Hepatocyte (in vitro differentiated cells): ENCODE measurements around the gene INHBE. TPM values are rescaled to one million over a fixed set of nuclear protein-coding genes. Genes with fewer than 3 reads are reported as not detected.

Source experiments
- DNase-seq: peaks from one replicate; pipeline ENCODE4 v3.0.0-alpha.2; 2016; ENCODE audit warnings: low spot score
- H2AFZ ChIP-seq: fragments of 200-600 bp; sonication (generic); 2 replicates; pipeline ENCODE4 v1.6.0; 2016; ENCODE audit warnings: antibody characterized with exemption, mild to moderate bottlenecking
- H3K27ac ChIP-seq: fragments of 200-600 bp; sonication (generic); 2 replicates; pipeline ENCODE4 v1.5.1; 2016; ENCODE audit warnings: mild to moderate bottlenecking
- H3K27me3 ChIP-seq: fragments of 200-600 bp; sonication (generic); 2 replicates; pipeline ENCODE4 v1.6.1; 2016
- H3K36me3 ChIP-seq: fragments of 200-600 bp; sonication (generic); replicated peaks from 2 replicates; pipeline ENCODE4 v1.5.1; 2016; ENCODE audit warnings: low read depth; ENCODE audit not compliant: insufficient read depth
- H3K4me1 ChIP-seq: fragments of 200-600 bp; sonication (generic); 2 replicates; pipeline ENCODE4 v1.5.1; 2016; ENCODE audit warnings: mild to moderate bottlenecking, moderate library complexity; ENCODE audit not compliant: insufficient read depth
- H3K4me2 ChIP-seq: fragments of 200-600 bp; sonication (generic); 2 replicates; pipeline ENCODE4 v1.6.0; 2016
- H3K4me3 ChIP-seq: fragments of 200-600 bp; sonication (generic); 2 replicates; pipeline ENCODE4 v1.5.1; 2016; ENCODE audit warnings: mild to moderate bottlenecking
- H3K79me2 ChIP-seq: fragments of 200-600 bp; sonication (generic); 2 replicates; pipeline ENCODE4 v1.6.0; 2017; ENCODE audit warnings: mild to moderate bottlenecking
- H3K9me2 ChIP-seq: fragments of 200-600 bp; sonication (generic); replicated peaks from 2 replicates; pipeline ENCODE4 v1.6.0; 2017; ENCODE audit warnings: mild to moderate bottlenecking; ENCODE audit not compliant: insufficient read depth
- H3K9me3 ChIP-seq: fragments of 200-600 bp; sonication (generic); 2 replicates; pipeline ENCODE4 v1.5.1; 2016; ENCODE audit warnings: low read depth, mild to moderate bottlenecking
- H4K20me1 ChIP-seq: fragments of 200-600 bp; sonication (generic); 2 replicates; pipeline ENCODE4 v1.6.0; 2016; ENCODE audit warnings: mild to moderate bottlenecking; ENCODE audit not compliant: insufficient read depth, poor library complexity, severe bottlenecking
- CTCF ChIP-seq: fragments of 200-600 bp; sonication (generic); IDR thresholded peaks from 2 replicates; pipeline ENCODE4 v1.5.1; 2016; ENCODE audit warnings: antibody characterized with exemption, mild to moderate bottlenecking; ENCODE audit not compliant: poor library complexity
- EZH2 ChIP-seq: fragments of 200-600 bp; sonication (generic); IDR thresholded peaks from 2 replicates; pipeline ENCODE4 v1.6.1; 2016; ENCODE audit warnings: antibody characterized with exemption, mild to moderate bottlenecking, borderline replicate concordance
- EZH2phosphoT487 ChIP-seq: fragments of 200-600 bp; sonication (generic); IDR thresholded peaks from one replicate; pipeline ENCODE4 v1.6.1; 2018; ENCODE audit warnings: antibody characterized with exemption, mild to moderate bottlenecking, low read depth, moderate library complexity; ENCODE audit not compliant: unreplicated experiment, severe bottlenecking
- WGBS: methylation state at CpG from one replicate; pipeline ENCODE4 v1.1.6; 2016; ENCODE audit warnings: low lambda C conversion rate; ENCODE audit errors: missing lambda C conversion rate; 5-methylcytosine and 5-hydroxymethylcytosine counted together
- polyA plus RNA-seq: library from polyadenylated mRNA; unstranded; fragments of >200 nt; fragmentation: Nextera tagmentation; extraction: Ambion mirVana; gene quantifications from 2 replicates; pipeline ENCODE4 v1.2.1, GENCODE V29; 2016
- total RNA-seq: library from RNA; depleted of rRNA; stranded (reverse); fragments of >200 nt; gene quantifications from 2 replicates; pipeline ENCODE4 v1.2.3, GENCODE V29; 2014

Gene INHBE
- total and polyA plus RNA-seq, 2 experiments from 2014 or later = 15.1 to 44.2 TPM

- H3K9me3 ChIP-seq = no peaks in the 10 kb centered on the region
- H3K27ac ChIP-seq = no peak overlapping the region
- H3K9me2 ChIP-seq = no peaks in the 10 kb centered on the region
- H3K36me3 ChIP-seq = no peaks in the 10 kb centered on the region
- peaks cover 16% of the 10 kb centered on the region for H3K4me1 ChIP-seq
- DNase-seq = no peak
- no peak overlapping the region for H3K4me2 ChIP-seq
- no peaks in the 10 kb centered on the region for H4K20me1 ChIP-seq
- H2AFZ ChIP-seq = no peak overlapping the region
- TF ChIP-seq EZH2phosphoT487 (no peak), EZH2 (no peak), CTCF (no peak)
- no peaks in the 10 kb centered on the region for H3K27me3 ChIP-seq
- 65% methylated on average over 3 of the region's 3 CpGs for WGBS
- H3K79me2 ChIP-seq = peaks cover 17% of the 10 kb centered on the region
- H3K4me3 ChIP-seq = no peak overlapping the region
These were observed 21.7 kb upstream of the INHBE start for GRCh38 chr12:57433370-57433769.

GRCh38 chr12:57434517-57435223, 20.4 kb upstream of the INHBE start, which contains the start of gene INHBC:
Gene INHBC, plus strand, starts transcription at chr12:57434784. Its CDS starts 103 bp downstream, at chr12:57434887.
- H3K4me1 ChIP-seq = peaks cover 9% of the 10 kb centered on the region
- H2AFZ ChIP-seq = no peak within 1 kb of the TSS
- DNase-seq = no peak
- 72% methylated on average over 8 of the region's 8 CpGs for WGBS
- no peaks in the 10 kb centered on the region for H3K27me3 ChIP-seq
- peak within 1 kb of the TSS; percentile 14 for H3K27ac ChIP-seq
- TF ChIP-seq CTCF (no peak), EZH2 (no peak), EZH2phosphoT487 (no peak)
- H3K79me2 ChIP-seq = peaks cover 4% of the 10 kb centered on the region
- no peaks in the 10 kb centered on the region for H3K36me3 ChIP-seq
- H3K4me3 ChIP-seq = no peak within 1 kb of the TSS
- H3K9me2 ChIP-seq = no peaks in the 10 kb centered on the region
- H3K4me2 ChIP-seq = no peak within 1 kb of the TSS
- no peaks in the 10 kb centered on the region for H3K9me3 ChIP-seq
- no peaks in the 10 kb centered on the region for H4K20me1 ChIP-seq

GRCh38 chr12:57435293-57435692, 19.8 kb upstream of the INHBE start:
- H3K4me1 ChIP-seq = peaks cover 9% of the 10 kb centered on the region
- no peaks in the 10 kb centered on the region for H3K27me3 ChIP-seq
- H4K20me1 ChIP-seq = no peaks in the 10 kb centered on the region
- H3K36me3 ChIP-seq = no peaks in the 10 kb centered on the region
- no peak for TF ChIP-seq CTCF
- no peak for TF ChIP-seq EZH2
- no peak for TF ChIP-seq EZH2phosphoT487
- no peak for DNase-seq
- 87% methylated on average over 4 of the region's 4 CpGs for WGBS
- no peaks in the 10 kb centered on the region for H3K79me2 ChIP-seq
- H3K4me2 ChIP-seq = no peak overlapping the region
- no peaks in the 10 kb centered on the region for H3K9me3 ChIP-seq
- no peak overlapping the region for H3K4me3 ChIP-seq
- H3K9me2 ChIP-seq = no peaks in the 10 kb centered on the region
- no peak overlapping the region for H2AFZ ChIP-seq
- H3K27ac ChIP-seq = no peak overlapping the region

- Histone ChIP-seq H3K27ac (no peak overlapping the region), H3K4me1 (no peaks in the 10 kb centered on the region), H3K27me3 (no peaks in the 10 kb centered on the region), H2AFZ (no peak overlapping the region), H3K4me2 (no peak overlapping the region), H3K9me3 (no peaks in the 10 kb centered on the region), H3K36me3 (no peaks in the 10 kb centered on the region), H3K9me2 (no peaks in the 10 kb centered on the region), H3K4me3 (no peak overlapping the region), H3K79me2 (no peaks in the 10 kb centered on the region), H4K20me1 (no peaks in the 10 kb centered on the region)
- no peak for TF ChIP-seq EZH2
- TF ChIP-seq EZH2phosphoT487 = no peak
- no peak for TF ChIP-seq CTCF
- DNase-seq = no peak
- WGBS = 74% methylated on average over 1 of the region's 1 CpG
These were observed 16.7 kb upstream of the INHBE start for GRCh38 chr12:57438400-57438799.
